PFSK-1 (cell line): ENCODE measurements around the gene HOXA13.

Experiments
- FOXP2 ChIP-seq: optimal IDR thresholded peaks from 2 replicates; pipeline ENCODE3; 2011; ENCODE audit warnings: borderline replicate concordance, control low read depth, inconsistent platforms; ENCODE audit not compliant: insufficient read depth; ENCODE audit errors: extremely low read length, extremely low read depth
- POLR2AphosphoS5 ChIP-seq: IDR thresholded peaks from 2 replicates; pipeline ENCODE4 v1.6.1; 2012; ENCODE audit warnings: low read depth, mild to moderate bottlenecking, control low read depth, low read length, moderate library complexity
- REST ChIP-seq, 2 experiments: IDR thresholded peaks; 2 replicates each; pipeline versions ENCODE4 v1.6.1 to v1.8.0; 2011 to 2012; ENCODE audit warnings: low read depth in 2 of 2, low read length in 2 of 2, control low read depth in 1 of 2, inconsistent platforms in 1 of 2, mild to moderate bottlenecking in 1 of 2, moderate library complexity in 1 of 2; ENCODE audit not compliant: insufficient read depth in 1 of 2
- SIN3A ChIP-seq: IDR thresholded peaks from 2 replicates; pipeline ENCODE4 v1.6.1; 2012; ENCODE audit warnings: mild to moderate bottlenecking, low read length, moderate library complexity, borderline replicate concordance; ENCODE audit not compliant: insufficient read depth
- TAF1 ChIP-seq: IDR thresholded peaks from 2 replicates; pipeline ENCODE4 v1.6.1; 2012; ENCODE audit warnings: low read length, control low read depth, borderline replicate concordance; ENCODE audit not compliant: insufficient read depth

The HOXA13 gene

GRCh38 chr7:27240015-27240731 lies 40.3 kb upstream of the HOXA13 start:
- TF ChIP-seq SIN3A (no peak), REST (IDR thresholded peaks at IDR 0.05; ENCODE audit: insufficient read depth in 1 of 2, low read depth in 2 of 2, low read length in 2 of 2) (no peak), TAF1 (no peak), FOXP2 (no peak), POLR2AphosphoS5 (no peak)

- TF ChIP-seq TAF1 (no peak), SIN3A (no peak), FOXP2 (no peak), REST (IDR thresholded peaks at IDR 0.05; ENCODE audit: insufficient read depth in 1 of 2, low read depth in 2 of 2, low read length in 2 of 2) (no peak), POLR2AphosphoS5 (no peak)
Measured at GRCh38 chr7:27239387-27240014, 39.6 kb upstream of the HOXA13 start.

GRCh38 chr7:27238979-27239386 lies 39.1 kb upstream of the HOXA13 start:
- TF ChIP-seq TAF1: no peak
- TF ChIP-seq REST (IDR thresholded peaks at IDR 0.05; ENCODE audit: insufficient read depth in 1 of 2, low read depth in 2 of 2, low read length in 2 of 2): no peak
- no peak for TF ChIP-seq SIN3A
- TF ChIP-seq FOXP2: no peak
- no peak for TF ChIP-seq POLR2AphosphoS5

GRCh38 chr7:27237735-27238334 lies 37.9 kb upstream of the HOXA13 start:
- TF ChIP-seq TAF1 (no peak), REST (IDR thresholded peaks at IDR 0.05; ENCODE audit: insufficient read depth in 1 of 2, low read depth in 2 of 2, low read length in 2 of 2) (no peak), SIN3A (no peak), POLR2AphosphoS5 (no peak), FOXP2 (no peak)
